Left ventricle myocardium superior (tissue), 1 donor: ENCODE measurements around the gene ARHGAP10. TPM values are rescaled to one million over a fixed set of nuclear protein-coding genes. Genes with fewer than 3 reads are reported as not detected.
A peak's percentile ranks its signal among the peaks of the same experiment; 100 is the strongest.

Source experiments
- ATAC-seq: fragments of 200-7000 bp; cut with Tn5 transposase; one replicate; pipeline ENCODE4 v1.9.1; 2020; ENCODE audit warnings: mild to moderate bottlenecking, moderate library complexity
- DNase-seq: peaks from one replicate; pipeline ENCODE4 v3.0.0-alpha.2; 2020
- intact Hi-C: fragments of 100-400 bp; cut with micrococcal nuclease; formaldehyde crosslinking; loops from one replicate; pipeline ENCODE4 v1.11.0; 2022
- total RNA-seq: library from RNA; stranded (reverse); fragmentation: NEBNext Ultra II Directional; extraction: Animal tissue kit (Norgen Biotek cat#: 25700); gene quantifications from one replicate; pipeline ENCODE4 v1.2.1, GENCODE V29; 2021
- donor health status: DM: no; HTN: yes; CAD: no; lungs with severe emphysema.

ARHGAP10 gene
- total RNA-seq, 1 donor from 2014 or later, result 69.2 TPM

- DNase-seq (no peak), ATAC-seq (no peak)
- intact Hi-C loops, result no loop called here
Observed at GRCh38 chr4:147836807-147837206, 104.9 kb downstream of the ARHGAP10 start.

DNA sequence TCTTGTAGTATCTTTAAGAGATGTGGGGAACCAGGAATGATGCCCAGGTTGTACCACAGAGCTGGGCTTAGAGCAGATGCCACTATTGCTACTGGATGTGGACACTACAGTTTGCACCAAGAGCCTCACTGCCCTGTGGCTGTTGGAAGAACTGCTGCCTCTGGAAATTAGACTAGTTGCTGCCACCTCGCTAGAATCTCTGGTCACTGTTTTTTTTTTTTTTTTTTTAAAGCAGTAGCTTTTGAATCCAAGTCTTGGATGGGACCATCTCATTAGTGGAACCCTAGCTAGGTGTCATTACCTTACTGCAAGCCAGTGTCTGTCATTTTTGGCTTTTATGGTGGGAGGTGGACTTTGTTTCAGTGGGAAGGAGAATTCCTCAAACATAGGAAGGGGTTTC, 105.5 kb downstream of the ARHGAP10 start:
- DNase-seq (no peak), ATAC-seq (peak; percentile 42)
- intact Hi-C loops, result no loop called here

DNA sequence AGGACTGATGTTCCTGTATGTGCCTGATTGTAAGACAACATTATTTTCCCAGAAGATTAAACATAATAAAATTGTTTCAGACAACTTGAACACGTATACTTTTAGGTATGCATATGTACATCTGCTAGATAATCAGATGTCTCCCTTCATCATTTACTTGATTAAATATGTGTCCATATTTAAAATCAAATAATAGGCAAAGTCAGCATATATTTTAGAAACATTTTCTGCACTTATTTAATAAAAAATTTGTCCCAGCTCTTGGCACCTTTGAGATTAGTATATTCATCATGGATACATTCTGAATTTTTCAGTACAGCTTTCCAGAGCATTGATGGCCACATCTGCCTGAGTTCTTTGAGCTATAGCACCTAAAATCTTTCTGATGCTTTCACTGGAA, 106.0 kb downstream of the ARHGAP10 start:
- ATAC-seq, result no peak
- intact Hi-C loops, result no loop called here

GRCh38 chr4:147839200-147839599, 107.3 kb downstream of the ARHGAP10 start:
- DNase-seq (no peak), ATAC-seq (no peak)
- intact Hi-C loops, result no loop called here

More for the DNA sequence above, 106.0 kb downstream of the ARHGAP10 start:
- DNase-seq, result no peak

GRCh38 chr4:147839663-147840062, 107.8 kb downstream of the ARHGAP10 start:
- ATAC-seq, result no peak
- intact Hi-C loops, result no loop called here
- DNase-seq, result no peak

DNA sequence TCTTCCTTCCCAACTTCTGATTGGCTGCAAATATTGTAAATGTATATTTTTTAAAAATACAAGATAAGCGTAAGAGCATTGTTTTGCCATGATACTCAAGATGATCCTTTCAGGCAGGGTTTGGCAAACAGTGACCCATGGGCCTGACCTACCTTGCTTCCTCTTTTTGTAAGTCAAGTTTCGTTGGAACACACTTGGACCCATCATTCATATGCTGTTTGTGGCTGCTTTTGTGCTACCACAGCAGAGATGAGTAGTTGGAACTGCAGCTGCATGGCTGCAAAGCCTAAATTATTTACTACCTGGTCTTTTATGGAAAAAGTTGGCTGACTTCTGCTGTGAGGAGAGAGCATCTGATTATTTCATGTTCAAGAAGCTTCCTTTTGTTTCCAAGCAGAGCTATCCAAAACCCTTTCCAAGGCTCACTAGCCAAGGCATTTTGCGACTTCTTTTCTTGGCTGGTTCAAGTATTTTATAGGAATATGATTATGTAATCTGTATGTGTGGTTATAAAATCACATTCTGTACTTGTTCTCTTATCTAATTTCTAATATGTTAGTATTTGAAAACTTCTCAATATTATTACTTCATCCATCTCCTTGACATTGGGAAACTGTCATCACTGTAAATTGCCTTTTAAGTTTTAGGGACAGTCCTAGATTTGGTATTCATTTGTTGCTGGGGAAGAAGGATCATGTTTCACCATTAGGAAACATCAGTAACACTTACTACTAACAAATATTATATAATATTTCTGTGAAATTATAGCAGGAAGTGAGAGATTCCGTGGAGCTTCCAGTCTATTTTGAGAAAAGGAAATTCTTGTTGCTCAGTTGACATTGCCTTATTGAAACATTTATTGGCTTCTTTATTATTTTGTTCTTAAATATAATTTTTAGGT, 109.2 kb downstream of the ARHGAP10 start:
- ATAC-seq (no peak), DNase-seq (no peak)
- intact Hi-C loops, result no loop called here

GRCh38 chr4:147842573-147842972, 110.7 kb downstream of the ARHGAP10 start:
- peak; percentile 85 for ATAC-seq
- intact Hi-C loops, result no loop called here
- peak; percentile 81 for DNase-seq

- intact Hi-C loops, result no loop called here
- DNase-seq (no peak), ATAC-seq (no peak)
Observed at GRCh38 chr4:147843162-147843561, 111.3 kb downstream of the ARHGAP10 start.

GRCh38 chr4:147844781-147845180, 112.9 kb downstream of the ARHGAP10 start:
- DNase-seq (no peak), ATAC-seq (no peak)
- intact Hi-C loops, result no loop called here

- DNase-seq (no peak), ATAC-seq (no peak)
- intact Hi-C loops, result no loop called here
Observed at GRCh38 chr4:147846318-147847155, 114.6 kb downstream of the ARHGAP10 start.

GRCh38 chr4:147847751-147848590, 116.1 kb downstream of the ARHGAP10 start:
- ATAC-seq (peak; percentile 45), DNase-seq (no peak)
- intact Hi-C loops, result no loop called here

- ATAC-seq, result no peak
Observed at GRCh38 chr4:147848634-147849033, 116.7 kb downstream of the ARHGAP10 start.

GRCh38 chr4:147851135-147851534, 119.2 kb downstream of the ARHGAP10 start:
- intact Hi-C loops, result no loop called here
- ATAC-seq, result no peak
- DNase-seq, result no peak

More at GRCh38 chr4:147848634-147849033, 116.7 kb downstream of the ARHGAP10 start:
- DNase-seq, result no peak
- intact Hi-C loops, result no loop called here

- ATAC-seq, result peak; percentile 54
- intact Hi-C loops, result no loop called here
- DNase-seq, result no peak
Observed at GRCh38 chr4:147853706-147854105, 121.8 kb downstream of the ARHGAP10 start.

DNA sequence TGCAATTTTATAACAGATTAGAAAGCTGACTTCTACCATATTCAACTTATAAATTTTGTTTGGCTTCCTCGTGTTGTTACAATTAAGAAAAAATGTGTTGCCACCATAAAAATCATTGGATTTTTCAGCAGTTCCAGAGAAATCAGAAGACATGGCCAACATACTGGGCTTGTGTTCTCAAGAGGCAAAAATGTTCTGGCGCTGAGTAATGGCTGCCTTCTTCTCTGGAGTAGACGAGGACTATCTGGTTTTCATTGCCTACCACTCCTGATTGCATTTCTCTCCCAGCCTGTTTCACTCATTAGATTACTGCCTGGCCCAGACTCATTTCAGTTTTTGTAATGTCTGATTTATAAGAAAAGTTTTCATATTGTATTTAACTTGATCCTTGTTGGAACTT, 122.3 kb downstream of the ARHGAP10 start:
- DNase-seq, result no peak
- intact Hi-C loops, result no loop called here
- ATAC-seq, result peak; percentile 48

GRCh38 chr4:147855571-147856009, 123.7 kb downstream of the ARHGAP10 start:
- no peak for DNase-seq
- ATAC-seq, result peak; percentile 77
- intact Hi-C loops, result no loop called here

DNA sequence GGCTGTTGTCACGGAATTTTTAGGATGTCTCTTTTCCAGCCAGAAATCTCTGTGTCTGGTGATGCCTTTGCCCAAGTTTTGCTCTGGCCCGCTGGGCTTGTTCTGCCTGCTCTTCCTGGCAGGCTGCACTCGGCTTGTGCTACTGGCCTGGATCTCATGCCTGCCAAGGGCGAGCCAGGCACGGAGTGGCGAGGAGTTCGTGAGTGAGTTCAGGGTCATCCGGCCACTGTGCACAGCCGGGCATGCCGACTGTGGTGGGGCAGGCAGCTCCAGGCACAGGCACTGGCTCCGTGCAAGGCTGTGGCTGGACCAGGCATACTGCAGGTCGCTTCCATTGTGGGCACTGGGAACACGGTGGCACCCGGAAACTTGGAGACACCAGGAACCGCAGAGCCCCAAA, 129.1 kb downstream of the ARHGAP10 start:
- DNase-seq (peak; percentile 67), ATAC-seq (peak; percentile 71)
- intact Hi-C loops, result no loop called here

DNA sequence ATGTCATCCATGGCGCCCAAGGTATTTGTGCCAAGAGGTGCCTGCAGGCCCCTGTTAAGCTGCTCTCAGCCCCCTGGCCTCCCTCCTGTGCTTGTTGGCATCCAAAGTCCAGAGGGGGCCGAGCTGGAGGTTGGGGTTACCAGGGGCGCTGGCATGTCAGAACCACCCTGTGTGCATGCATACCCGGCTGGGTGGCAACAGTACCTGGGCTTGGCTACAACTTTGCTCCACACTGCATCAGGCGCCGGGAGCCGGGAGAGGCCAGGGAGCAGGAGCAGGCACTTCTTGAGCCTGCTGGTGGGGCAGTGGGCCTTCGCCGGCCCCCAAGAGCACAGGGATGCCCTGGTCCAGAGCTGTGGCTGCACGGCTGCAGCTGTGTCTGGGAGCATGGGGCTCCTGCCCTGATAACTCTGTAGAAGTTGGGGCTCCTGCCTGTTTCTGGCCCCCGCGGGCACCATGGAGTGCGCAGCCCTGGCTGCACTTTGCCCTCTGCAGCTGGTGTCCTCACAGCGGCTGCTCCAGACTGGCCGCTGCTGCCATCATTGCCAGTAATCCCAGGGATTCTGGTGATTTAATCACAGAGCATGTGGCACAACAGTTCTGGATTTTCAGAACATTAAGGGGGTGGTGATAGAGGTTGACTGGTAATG, 130.3 kb downstream of the ARHGAP10 start:
- no peak for ATAC-seq
- DNase-seq, result no peak
- intact Hi-C loops, result no loop called here
